HuH-7 (cell line): Measurements from ENCODE around the gene HGS.

Experiments
- DNase-seq: peaks from one replicate; pipeline ENCODE4 v3.0.0; 2011; ENCODE audit warnings: low spot score

Gene HGS

DNA sequence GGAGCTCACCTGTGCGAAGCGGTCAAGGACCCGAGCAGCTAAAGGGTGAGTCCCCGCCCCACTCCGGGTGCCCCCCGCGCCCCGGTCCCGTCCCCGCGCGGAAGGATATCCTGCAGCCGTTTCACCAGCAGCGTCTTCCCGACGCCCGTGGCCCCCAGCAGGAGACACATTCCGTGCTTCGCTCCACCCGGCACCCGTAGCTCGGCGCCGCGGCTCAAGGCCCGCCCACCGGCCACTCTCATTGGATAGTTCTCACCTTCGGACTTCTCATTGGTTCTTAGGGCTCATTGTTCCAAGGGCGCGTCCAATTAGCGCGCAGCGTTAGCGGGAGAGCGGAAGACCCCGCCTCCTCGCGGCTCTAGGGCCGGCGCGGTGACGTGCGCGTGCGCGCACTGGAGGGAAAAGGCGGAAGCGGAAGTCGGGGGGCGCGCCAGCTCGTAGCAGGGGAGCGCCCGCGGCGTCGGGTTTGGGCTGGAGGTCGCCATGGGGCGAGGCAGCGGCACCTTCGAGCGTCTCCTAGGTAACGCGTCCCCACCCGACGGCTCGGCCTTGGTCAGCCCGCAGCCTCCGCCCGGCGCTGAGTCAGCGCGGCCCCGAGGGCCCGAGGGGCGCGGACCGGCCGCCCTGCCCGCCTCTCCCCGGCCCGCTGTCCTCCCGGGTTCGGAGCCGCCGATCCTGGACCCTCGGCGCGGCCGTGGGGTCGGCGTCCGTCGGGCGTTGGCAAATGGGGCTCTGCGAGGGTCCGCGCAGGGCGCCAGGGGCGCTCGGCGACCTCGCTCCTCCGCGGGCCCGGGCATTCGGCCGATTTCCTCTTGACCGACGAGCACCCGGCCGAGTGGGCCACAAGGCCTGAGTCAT, at the start of gene HGS, which contains the start of gene ARL16:
Gene HGS, plus strand, starts transcription at position 428 of the 858 bp plus-strand sequence. Its CDS starts 56 bp downstream, at position 484.
Gene ARL16, minus strand, starts transcription at position 214 of the 858 bp plus-strand sequence. Its CDS starts 44 bp downstream, at position 170.
- peak; percentile 100 for DNase-seq

GRCh38 chr17:81635431-81635830, 48.4 kb upstream of the HGS start:
- DNase-seq = no peak

DNA sequence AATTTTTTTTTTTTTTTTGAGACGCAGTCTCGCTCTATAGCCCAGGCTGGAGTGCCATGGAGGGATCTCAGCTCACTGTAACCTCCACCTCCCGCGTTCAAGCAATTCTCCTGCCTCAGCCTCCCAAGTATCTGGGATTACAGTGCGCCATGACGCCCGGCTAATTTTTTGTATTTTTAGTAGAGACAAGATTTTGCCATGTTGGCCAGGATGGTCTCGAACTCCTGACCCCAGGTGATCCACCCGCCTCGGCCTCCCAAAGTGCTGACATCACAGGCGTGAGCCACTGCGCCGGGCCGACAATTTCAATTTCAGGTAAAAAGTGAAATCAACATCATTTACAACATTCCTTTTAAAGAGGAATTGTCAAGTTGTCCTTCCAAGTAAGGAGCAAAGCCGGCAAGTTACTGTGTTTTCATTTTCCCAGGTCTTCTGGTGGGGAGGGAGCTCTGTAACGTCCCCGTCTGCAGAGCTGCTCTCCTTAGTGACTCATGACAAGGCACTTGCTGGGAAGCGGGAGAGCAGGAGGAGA, 47.8 kb upstream of the HGS start:
- DNase-seq = no peak

GRCh38 chr17:81636505-81637288, 47.1 kb upstream of the HGS start, which contains the start of the genes NPLOC4 and TSPAN10:
Gene NPLOC4, minus strand, starts transcription at chr17:81637112. Its CDS starts 182 bp downstream, at chr17:81636930.
Gene TSPAN10, plus strand, starts transcription at chr17:81637196. Its CDS starts 5,217 bp downstream, at chr17:81642413.
- peak; percentile 99 for DNase-seq

DNA sequence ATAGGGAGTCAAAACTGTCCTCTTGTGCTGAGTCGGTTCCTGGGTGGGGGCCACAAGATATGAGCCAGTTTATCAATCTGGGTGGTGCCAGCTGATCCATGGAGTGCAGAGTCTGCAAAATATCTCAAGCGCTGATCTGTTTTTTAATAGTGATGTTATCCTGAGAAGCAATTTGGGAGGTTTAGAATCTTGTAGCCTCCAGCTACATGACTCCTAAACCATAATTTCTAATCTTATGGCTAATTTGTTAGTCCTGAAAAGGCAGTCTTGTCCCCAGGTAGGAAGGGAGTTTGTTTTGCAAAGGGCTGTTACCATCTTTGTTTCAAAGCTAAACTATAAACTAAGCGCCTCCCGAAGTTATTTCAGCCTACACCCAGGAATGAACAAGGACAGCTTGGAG, 45.1 kb upstream of the HGS start:
- no peak for DNase-seq

DNA sequence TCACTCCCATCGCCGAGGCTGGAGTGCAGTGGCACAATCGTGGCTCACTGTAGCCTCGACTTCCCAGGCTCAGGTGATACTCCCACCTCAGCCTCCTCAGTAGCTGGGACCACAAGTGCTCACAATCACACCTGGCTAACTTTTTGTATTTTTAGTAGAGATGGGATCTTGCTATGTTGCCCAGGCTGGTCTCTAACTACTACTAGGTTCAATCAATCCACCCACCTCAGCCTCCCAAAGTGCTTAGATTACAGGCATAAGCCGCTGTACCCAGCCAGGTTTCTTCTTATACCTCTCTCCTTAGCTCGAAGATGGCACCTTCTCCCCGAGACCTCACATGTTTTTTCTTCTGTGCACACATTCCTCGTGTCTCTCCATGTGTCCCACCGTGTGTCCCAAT, 43.8 kb upstream of the HGS start:
- no peak for DNase-seq

DNA sequence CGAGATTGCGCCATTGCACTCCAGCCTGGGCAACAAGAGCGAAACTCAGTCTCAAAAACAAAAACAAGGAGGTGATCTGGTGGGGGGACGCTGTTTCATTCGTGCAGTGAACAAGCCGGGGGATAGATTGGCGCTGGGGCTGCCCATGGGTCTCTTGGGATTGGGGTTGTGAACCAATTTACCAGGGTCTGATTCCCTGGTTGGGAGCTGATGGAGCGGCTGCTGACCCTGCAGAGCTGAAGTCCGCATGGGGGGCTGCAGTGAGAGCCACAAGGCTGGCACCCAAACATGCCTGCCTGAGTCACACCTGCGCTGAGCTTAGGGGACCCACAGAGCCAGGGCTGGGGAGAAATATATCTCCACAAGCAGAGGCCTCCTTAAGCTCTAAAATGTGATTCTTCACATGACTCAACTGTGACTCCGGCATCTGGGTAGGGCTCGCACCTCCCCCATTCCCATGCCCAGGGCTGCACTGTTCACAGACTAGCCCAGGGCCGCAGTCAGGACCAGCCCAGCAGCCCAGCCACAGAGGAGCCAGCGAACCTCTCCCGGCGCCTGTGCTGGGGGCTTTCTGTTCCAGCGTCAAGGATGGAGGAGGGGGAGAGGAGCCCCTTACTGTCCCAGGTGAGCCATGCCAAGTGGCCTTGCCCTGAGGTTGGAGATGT, 41.9 kb upstream of the HGS start:
- DNase-seq = no peak

DNA sequence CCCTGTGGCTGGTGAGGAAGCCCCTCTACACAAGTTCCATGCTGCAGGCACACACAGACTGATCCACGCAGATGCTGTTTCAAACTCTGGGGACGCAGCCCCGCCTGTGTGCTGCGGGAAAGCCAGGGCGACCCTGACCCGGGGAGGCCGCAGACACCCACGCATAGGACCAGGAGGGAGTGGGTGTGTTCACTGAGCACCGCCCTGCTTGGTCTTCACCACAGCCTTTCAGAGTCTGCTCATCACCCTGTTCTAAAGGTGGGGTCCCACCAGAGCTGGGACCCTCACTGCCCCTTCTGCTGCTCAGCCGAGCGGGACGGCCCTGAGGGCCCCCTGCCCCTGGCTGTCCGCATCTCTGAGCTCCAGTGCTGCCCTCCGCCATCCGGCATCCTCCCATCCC, 39.3 kb upstream of the HGS start:
- no peak for DNase-seq

DNA sequence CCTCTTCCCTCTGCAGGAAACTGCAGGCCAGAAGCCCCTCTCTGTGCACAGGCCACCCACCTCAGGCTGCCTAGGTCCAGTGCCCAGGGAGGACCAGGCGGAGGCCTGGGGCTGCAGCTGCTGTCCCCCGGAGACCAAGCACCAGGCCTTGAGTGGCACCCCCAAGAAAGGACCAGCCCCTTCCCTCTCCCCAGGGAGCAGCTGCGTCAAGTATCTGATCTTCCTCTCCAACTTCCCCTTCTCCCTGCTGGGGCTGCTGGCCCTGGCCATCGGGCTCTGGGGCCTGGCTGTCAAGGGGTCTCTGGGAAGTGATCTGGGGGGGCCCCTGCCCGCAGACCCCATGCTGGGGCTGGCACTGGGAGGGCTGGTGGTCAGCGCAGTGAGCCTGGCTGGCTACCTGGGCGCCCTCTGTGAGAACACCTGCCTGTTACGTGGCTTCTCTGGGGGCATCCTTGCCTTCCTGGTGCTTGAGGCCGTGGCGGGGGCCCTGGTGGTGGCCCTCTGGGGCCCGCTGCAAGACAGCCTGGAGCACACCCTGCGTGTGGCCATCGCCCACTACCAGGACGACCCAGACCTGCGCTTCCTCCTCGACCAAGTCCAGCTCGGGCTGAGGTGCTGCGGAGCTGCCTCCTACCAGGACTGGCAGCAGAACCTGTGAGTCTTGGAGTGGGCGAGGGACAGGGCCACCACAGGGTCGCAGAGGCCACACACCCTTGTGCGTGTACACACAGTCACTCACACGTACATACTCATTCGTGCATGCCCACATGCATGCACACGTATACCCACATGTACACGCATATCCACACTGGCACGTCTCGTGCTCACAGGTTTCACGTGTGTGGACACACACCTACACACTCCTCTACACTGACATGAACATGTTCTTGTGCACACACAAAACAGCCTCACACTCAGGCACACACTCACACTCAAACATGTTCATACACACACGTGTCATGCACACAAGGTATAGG, 38.5 kb upstream of the HGS start:
- DNase-seq = no peak

GRCh38 chr17:81646869-81647600, 36.8 kb upstream of the HGS start:
- no peak for DNase-seq

DNA sequence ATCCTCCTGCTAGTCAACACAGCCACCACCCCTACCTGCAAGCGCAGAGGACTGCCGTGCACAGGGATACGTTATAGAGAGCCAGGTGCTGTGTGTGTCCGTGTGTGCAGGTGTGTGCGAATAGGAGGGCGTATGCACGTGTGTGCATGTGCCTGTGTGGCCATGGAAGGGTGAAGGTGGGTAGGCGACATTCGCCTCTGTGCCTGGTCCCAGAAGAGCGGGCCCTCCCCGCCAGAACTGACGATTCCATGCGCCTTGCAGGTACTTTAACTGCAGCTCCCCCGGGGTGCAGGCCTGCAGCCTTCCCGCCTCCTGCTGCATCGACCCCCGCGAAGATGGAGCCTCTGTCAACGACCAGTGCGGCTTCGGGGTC, 36.2 kb upstream of the HGS start:
- no peak for DNase-seq

DNA sequence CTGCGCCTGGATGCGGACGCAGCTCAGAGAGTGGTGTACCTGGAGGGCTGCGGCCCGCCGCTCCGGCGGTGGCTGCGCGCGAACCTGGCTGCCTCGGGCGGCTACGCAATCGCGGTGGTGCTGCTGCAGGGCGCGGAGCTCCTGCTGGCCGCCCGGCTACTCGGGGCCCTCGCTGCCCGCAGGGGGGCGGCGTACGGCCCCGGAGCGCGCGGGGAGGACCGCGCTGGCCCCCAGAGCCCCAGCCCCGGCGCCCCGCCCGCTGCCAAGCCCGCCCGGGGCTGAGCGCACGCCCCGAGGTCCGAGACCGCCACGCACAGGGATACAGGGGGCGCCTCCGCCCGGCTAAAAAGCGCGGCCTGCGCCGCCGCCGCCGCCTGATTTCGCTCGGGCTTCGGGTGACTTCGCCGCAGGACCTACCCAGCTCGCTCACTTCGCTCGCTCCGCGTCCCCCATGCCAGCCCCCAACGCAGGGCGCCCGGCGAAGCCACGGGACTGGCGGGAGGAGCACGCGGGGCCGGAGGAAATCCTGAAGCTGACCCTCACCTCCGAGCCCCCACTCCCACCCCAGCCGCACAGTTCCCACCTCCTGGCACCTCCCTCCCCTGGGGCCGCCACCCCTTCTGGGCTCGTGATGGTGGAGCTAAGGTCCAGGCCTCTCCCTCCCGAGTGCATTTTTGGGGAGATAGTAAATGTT, 35.7 kb upstream of the HGS start:
- no peak for DNase-seq

DNA sequence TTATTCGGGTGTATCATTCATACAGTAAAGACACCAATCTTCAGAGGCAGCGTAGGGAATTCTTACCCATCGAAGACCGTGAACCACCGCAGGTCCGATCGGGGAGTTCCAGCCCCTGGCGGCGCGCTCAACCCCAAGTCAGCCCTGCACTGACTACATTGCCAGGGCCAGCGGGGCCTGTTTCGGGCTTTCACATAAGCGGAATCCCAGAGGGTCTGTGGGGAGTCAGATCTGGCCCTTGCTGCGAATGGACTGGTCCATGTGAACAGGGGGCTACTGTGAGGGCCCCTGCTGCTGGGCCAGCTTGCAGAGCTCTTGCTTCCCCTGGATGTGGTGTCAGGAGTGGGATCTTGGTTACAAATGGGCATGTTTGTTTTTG, 35.1 kb upstream of the HGS start:
- DNase-seq = no peak

GRCh38 chr17:81650951-81651350, 32.9 kb upstream of the HGS start:
- no peak for DNase-seq

- DNase-seq = no peak
Measured at GRCh38 chr17:81651692-81652091, 32.1 kb upstream of the HGS start.

GRCh38 chr17:81652906-81653771, 30.7 kb upstream of the HGS start:
- no peak for DNase-seq

- DNase-seq = no peak
Measured at GRCh38 chr17:81655378-81656117, 28.3 kb upstream of the HGS start.
